Adipose tissue (tissue), 3 donors: ENCODE measurements around the gene OPALIN. TPM values are rescaled to one million over a fixed set of nuclear protein-coding genes. Genes with fewer than 3 reads are reported as not detected.

Experiments used
- H3K27ac ChIP-seq: one replicate; pipeline ENCODE4 v1.5.1; 2013; ENCODE audit warnings: low read depth, low read length
- WGBS, 3 donors: extraction: QIAGEN DNeasy Blood & Tissue Kit; methylation state at CpG; one replicate each; pipeline ENCODE4 v1.1.7; 2013; 5-methylcytosine and 5-hydroxymethylcytosine counted together
- polyA plus RNA-seq, 3 donors: library from polyadenylated mRNA; stranded (reverse); fragments of 200-250 nt; gene quantifications; one replicate each; pipeline ENCODE4 v1.2.3, GENCODE V29; 2013
- donor health status: healthy with polysubstance abuse.
- donor health status: Bipolar disorder and iron deficiency.
- donor health status: healthy.

OPALIN gene, protein sequence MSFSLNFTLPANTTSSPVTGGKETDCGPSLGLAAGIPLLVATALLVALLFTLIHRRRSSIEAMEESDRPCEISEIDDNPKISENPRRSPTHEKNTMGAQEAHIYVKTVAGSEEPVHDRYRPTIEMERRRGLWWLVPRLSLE
- polyA plus RNA-seq = not detected

DNA sequence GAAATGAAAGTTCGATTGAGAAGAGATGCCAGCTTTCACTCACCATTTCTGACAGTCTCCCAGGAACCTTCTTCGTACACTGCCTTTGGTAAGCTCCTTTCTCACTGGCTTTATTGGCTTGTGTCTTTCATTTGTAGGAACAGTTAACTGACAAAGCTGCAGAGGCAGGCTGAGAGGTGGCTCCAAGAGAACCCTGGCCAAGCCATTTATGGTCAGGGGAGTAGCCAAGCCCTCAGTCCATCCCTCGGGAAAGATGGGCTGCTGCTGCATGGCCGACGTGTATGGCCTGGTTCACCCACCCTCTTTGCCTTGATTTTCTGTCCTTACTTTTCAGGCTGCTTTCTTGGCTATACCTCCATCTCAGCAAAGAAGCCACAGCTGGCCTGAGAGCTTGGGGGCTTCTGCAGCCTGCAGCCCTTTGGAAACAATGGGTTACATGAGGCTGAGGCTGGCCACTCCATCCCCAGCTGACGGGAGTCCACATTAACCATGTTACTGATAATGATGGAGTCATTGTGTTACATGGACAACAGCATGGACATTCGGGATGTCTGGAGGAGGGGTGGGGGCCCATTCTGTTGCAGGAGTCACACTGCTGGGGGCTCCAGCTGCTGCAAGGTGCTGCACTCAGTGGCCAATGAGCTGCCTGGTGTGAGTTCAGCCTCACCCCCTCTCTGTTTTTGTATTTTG lies at the start of gene OPALIN:
TSS of gene OPALIN (minus strand) at position 152 of the 690 bp plus-strand sequence. CDS start at position 46, 106 bp downstream.
- H3K27ac ChIP-seq = no peak within 1 kb of the TSS
- WGBS, 3 donors = 74 to 75% (median 74%) methylated on average over 7 of the region's 7 CpGs

DNA sequence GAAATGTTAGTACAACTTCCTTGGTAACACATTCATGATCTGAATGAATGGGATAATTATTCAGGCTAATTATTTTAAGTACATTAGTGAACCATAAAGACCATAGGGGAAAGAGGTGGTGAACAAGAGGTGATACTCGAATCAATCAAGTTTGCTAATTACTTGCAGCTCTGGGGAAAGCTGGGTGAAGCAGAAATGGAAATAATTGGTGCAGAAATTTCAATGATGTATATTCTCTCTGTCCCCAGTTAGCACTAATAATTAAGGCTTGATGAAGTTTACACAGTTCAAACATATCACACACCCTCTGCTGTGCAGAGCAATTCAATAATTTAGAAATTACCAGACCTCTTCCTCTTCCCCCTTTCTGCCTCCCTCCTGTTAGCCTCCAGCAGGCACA lies 49.4 kb upstream of the OPALIN start:
- H3K27ac ChIP-seq = no peak overlapping the region
- 70 to 90% (median 84%) methylated on average over 1 of the region's 1 CpG for WGBS, 3 donors

DNA sequence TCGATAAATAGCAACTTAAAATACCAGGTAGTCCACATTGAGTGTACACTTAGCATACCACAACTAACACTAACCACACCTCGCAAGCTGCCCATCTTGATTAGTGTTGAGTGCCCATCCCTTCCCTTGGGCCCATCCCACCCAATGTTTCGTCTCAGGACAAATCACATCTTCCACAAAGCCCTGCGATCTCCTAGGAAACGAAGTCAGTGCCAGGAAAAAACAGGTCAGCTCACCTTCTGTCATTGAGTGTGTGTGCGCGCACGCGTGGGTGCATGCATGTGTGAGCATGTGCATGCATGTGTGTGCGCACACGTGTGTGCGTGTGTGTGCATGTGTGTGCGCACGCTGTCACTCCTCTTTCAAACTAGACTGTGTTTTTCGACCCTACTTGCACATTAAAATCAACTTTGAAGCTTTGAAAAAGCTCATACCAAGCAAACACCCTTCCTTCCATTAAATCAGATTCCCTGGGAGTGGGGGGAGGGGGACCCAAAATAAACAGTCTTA lies 48.8 kb upstream of the OPALIN start:
- WGBS, 3 donors = 85 to 86% (median 86%) methylated on average over 15 of the region's 15 CpGs
- no peak overlapping the region for H3K27ac ChIP-seq

DNA sequence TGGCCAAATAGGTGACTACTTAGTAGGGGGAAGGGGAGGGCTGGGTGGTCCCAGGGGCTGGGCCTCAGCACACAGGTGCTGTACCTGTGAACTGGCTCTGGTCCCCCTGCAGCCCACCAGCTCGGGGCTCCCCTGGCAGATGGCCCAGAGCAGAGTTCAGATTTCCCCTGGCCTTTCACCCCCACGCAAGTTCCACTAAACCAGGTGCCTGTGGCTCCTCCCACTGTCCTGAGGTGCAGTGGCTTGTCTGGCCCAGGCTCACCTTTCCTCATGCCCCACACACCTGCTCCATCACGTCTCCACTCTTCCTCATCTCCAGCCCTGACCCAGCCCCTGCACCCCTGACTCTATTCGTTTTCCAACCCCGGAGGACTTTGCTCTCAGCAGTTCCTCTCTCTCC lies 47.3 kb upstream of the OPALIN start:
- 83 to 87% (median 84%) methylated on average over 5 of the region's 5 CpGs for WGBS, 3 donors
- H3K27ac ChIP-seq = no peak overlapping the region

DNA sequence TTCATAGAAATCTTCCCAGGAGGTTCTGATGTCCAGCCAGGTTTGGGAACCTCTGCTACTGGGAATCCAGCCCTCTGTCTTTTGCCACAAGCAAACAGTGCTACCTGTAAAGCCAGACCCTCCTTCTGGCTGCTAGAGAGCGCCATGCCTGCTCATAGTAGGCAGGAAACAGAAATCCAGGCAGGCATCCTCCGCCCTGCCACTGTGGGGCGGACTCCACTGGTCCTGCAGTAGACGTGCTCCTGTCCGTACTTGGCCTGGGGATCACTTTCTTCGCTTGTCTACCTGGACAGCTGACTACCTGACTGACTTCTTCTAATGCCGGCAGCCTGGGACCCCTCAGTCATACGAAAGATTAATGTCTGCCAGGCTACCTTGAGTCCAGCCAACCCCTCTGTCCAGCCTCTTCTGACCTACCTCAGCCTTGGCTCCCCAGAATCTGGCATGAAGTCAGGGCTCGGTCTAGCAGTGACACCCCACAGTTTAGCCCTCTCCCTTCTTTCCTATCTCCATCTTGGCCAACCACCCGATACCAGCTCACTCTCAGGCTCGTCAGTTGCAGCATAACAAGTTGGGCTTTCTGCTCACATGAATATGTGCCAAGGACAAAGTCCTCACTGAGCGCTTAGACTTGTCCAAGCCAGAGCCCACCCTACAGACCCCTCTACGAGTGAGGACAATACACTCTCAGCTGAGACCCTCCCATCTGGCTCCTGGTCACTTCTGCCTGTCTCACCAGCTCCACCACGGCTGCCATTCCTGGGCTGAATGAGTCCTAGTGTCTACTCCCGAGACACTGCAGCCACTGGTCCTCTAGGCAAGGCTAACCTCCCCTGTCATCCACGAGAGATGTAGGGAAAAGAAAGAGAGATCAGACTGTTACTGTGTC lies 43.9 kb upstream of the OPALIN start:
- H3K27ac ChIP-seq = no peak overlapping the region
- WGBS, 3 donors = 77 to 87% (median 81%) methylated on average over 16 of the region's 16 CpGs

DNA sequence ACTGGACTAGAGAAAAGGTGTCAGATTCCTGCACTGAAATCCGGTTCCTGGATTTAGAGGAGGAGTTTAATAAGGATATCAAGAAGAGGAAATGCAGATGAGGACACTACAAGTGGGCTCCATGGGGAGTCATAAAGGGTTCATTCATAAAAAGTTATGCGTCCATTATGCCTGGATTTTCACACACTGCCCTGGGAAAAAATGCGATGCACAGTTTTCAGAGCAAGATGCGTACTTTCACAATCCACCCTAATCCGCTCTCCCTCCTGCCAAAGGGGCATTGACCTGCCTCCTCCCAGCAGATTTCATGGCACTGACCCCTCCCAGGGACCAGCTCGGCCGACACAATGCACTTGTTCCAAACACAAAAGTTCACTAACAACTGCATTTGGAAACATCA lies 42.2 kb upstream of the OPALIN start:
- WGBS, 3 donors = 63 to 69% (median 69%) methylated on average over 7 of the region's 7 CpGs

DNA sequence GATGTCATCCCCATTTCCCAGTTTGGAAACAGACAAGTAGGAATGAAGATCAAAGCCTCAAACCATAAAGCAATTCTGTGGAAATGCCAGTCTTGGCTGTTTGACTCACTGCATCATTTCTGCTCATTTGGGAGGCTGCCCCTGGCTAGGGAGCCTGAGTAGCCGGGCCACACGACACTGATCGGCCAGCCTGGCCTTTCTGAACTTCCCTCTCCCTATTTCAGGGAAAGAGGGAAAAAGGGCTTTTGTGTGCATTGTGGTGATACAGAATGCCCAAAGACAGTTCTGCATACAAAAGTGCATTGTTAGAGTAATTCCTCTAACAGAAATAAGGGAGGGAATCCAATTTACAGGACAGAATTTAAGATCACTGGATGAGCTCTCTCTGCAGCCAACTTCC lies 41.7 kb upstream of the OPALIN start:
- WGBS, 3 donors = 77 to 84% (median 78%) methylated on average over 3 of the region's 3 CpGs
- no peak overlapping the region for H3K27ac ChIP-seq

More for the DNA sequence above, 42.2 kb upstream of the OPALIN start:
- H3K27ac ChIP-seq = no peak overlapping the region

DNA sequence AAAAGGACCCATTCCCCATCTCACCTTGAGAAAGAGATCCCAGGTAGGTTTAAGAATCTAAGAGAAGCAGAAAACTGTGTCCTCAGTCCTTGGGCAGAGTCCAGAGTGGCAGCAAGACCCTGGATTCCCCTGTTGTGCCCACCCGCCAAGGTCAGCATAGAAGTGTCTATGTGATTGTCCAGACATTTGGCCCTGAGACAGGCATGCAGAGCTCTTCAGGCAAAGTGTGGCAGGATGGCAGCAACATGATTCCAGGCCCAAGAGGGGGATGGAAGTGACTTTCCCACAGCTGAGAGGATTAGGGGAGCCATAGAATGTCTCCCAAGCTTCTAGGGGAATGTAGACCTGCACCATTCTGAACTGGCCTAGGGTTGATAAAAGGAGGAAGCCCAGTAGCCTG lies 39.1 kb upstream of the OPALIN start:
- H3K27ac ChIP-seq = no peak overlapping the region
- WGBS, 3 donors = 89 to 95% (median 94%) methylated on average over 1 of the region's 1 CpG

DNA sequence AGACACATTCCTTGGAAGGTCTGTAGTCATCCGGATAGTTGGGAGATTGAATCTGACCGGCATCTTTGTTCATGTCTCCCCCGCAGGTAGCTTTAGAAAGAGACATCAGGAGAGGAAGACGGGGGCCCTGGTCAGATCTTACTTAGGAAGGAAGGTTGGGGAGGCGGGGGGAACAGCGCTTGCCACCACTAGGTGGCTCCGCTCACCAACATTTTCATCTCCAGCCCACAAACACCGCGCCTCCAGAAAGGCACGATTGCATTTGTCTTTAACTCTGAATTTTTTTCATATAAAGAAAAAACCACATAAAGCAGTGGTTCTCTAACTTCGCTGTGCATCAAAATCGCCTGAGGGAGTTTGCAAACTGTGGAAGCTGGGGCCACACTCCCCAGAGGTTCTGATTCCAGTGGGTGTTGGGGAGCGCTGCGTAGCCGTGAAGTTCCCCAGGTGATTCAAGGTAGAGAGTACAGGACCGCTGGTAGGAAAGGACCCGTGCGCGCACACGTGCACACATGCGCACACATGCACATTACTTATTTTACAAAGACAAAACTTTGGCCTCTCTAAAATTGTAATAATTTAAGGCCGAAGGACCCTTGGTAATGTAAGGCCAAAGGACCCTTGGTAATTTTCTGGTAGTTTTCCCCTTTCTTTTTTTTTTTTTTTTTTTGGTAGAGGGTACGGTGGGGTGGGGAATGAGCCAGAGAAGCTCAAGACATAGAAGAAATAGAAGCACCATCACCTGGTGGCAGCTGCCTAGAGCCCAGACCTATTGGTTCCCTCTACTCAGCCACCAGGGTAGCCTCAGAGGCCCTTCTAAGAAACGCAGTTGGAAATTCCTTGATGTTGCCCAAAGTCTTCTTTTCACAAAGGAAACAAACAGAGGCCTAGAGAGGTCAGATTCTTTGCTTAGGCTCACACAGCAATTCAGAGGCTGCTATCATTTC lies 37.4 kb upstream of the OPALIN start:
- H3K27ac ChIP-seq = no peak overlapping the region
- WGBS, 3 donors = 17 to 28% (median 27%) methylated on average over 24 of the region's 24 CpGs

DNA sequence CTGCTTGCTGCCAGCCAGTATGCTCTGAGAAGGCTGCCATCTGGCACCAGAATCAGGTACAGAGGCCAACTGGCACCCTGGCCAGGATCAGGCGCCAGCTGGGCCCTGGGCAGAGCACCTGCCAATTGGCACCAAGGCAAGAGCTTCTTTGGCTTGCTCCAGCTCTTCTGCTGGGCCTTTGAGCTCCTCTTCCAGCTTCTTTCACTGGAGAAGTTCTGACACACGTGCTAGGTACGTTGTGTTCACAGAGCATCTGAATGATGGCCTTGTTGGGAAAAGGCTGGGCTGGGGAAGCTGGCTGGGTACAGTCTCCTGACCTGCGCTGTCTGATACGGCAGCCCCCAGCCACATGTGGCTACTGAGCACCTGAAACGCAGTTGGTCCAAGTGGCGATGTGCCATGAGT lies 31.7 kb upstream of the OPALIN start:
- no peak overlapping the region for H3K27ac ChIP-seq
- WGBS, 3 donors = 38 to 79% (median 74%) methylated on average over 7 of the region's 7 CpGs

DNA sequence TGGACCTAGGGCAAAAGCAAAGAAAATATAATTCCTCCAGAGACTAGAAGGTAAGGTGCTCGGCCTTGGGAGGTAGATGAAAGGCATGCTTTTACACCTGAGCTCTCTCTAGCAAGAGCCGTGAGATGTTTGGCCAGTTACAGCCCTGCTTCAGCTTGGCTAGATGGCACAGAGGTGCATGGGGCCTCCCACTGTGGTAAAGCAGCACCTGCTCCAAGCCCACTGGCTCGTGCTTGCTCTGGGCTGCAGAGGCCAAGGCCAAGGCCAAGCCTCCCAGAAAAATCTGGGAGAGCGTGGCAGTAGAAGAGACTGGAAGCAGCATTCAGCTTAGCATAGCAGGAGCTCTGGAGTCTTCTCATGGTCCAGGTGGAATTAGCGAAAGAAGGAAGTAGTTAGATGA lies 31.0 kb upstream of the OPALIN start:
- H3K27ac ChIP-seq = no peak overlapping the region
- 40 to 80% (median 76%) methylated on average over 5 of the region's 5 CpGs for WGBS, 3 donors

DNA sequence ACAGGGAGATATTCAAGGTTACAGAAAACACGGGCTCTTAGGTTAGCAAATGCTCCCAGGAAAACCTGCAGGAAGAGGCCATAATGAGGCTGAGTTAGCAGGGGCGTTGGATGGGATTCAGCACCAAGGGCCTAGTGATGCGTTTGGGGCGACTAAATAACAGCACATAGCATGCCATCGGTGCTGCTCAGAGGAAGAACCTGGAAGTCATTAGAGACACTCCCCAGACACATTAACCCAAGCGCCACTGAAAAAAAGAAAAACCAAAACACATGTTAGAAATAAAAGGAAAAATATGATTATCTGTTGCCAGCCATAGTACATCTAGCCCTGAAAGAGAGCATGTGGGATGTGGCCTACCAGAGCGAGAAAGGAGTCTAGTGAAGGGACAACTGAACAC lies 28.8 kb upstream of the OPALIN start:
- 64 to 88% (median 75%) methylated on average over 7 of the region's 7 CpGs for WGBS, 3 donors
- H3K27ac ChIP-seq = no peak overlapping the region

DNA sequence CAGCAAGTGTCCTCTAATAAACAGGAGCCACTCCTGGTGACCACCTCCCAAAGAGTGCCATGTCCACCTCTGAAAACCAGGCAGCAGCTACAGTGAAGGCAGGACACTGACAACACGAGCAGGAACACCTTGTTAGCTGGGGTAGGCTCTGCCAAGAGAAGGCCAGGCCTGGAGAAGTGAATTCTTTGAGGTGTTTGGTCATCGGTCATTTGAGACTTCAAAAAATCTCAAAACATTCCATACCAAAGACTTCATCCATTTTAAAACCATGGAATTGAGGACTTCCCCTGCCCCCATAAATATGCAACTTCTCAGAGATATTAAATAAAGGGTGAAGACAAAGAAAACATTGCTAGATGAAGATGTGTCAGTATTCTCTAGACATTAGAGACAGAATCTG lies 28.4 kb upstream of the OPALIN start:
- 76 to 83% (median 77%) methylated on average over 2 of the region's 2 CpGs for WGBS, 3 donors
- no peak overlapping the region for H3K27ac ChIP-seq

DNA sequence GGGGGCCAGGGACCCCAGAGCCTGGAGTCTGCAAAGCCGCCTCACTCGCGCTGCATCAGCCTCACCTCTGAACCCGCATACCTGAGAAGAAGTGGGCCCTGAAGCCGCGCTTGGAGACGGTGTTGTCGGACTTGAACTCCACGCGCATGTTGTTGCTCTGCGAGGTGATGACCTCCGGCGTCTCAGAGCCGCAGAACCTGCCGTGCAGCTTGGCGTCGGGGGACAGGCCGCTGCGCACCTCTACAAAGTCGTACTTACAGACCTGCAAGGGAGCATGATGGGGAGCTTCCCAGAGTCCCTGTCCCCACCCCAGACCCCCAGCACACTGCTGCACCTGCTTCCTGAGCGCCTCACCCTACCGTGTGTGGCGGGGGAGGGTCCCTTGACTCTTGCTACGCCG lies 25.7 kb upstream of the OPALIN start:
- WGBS, 3 donors = 69 to 79% (median 71%) methylated on average over 25 of the region's 25 CpGs
- no peak overlapping the region for H3K27ac ChIP-seq

DNA sequence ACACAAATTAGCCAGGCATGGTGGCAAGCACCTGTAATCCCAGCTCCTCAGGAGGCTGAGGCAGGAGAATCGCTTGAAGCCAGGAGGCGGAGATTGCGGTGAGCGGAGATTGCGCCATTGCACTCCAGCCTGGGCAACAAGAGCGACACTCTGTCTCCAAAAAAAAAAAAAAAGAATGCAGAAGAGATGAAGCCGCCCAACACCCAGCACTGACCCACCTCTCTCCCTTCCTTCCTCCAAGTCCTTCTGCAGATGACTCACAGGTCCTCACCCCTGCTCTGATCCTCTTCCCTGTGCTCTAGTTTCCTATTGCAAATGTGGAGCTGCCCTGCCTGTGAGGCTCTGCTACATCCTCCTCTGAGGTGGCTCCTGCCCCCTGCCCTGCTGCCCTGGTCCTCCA lies 22.0 kb upstream of the OPALIN start:
- H3K27ac ChIP-seq = no peak overlapping the region
- WGBS, 3 donors = 55 to 97% (median 62%) methylated on average over 5 to 7 of the region's 7 CpGs

DNA sequence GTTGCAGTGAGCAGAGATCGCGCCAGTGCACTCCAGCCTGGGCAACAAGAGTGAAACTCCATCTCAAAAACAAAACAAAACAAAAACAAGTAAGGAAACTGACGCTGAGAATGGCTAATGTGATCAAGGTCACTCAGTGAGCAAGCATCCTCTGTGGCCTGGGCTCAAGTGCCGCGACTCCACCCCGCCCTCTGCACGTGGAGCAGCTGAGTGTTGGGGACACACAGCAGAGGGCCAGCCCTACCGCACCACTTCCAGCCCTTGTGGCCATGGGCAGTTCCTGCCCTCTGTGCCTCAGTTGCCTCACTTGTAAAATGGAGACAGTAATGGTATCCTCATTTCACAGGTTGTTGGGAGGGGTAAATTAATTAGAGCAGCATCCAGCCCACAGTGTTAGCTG lies 21.0 kb upstream of the OPALIN start:
- 74 to 83% (median 77%) methylated on average over 8 of the region's 8 CpGs for WGBS, 3 donors
- H3K27ac ChIP-seq = no peak overlapping the region

DNA sequence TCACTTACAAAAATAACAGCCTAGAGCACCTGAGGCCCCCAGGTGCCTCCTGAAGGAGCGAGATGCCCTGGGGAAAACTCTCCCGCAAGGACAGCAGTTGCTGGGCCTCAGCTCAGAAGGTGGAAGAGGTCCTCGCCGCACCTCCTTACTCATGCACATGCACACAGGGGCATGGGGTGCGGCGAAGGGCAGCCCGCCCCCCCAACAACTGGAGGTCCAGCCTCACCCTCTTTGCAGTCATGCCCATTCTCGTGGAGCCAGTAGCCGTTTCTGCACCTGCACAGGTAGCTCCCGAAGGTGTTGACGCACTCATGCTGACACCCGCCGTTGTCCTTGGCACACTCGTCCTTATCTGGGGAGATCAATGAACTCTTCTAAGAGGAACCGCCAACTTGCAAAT lies 19.9 kb upstream of the OPALIN start:
- H3K27ac ChIP-seq = no peak overlapping the region
- WGBS, 3 donors = 67 to 93% (median 87%) methylated on average over 14 to 15 of the region's 15 CpGs

DNA sequence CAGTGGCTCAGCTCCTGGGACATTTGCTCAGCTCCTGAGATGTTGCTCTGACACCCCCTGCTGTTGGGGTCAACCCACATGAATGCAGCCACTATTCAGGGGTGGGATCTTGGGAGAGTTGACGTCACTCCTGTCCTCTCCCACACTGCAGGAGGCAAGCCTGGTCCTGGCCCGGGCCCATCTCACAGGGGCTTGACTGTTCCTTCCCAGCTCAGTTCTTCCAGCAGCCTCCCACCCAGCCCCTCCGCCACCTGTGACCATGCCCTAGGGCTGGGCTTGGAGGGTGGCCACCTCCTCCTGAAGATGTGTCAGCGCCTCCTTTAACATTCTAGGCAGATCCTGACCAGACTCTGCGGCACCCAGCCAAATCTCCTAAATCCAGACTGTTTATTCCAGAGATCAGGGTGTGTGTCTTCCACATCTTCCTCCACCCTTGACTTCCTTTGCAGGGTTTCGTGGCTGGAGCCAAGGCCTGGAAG lies 19.1 kb upstream of the OPALIN start:
- H3K27ac ChIP-seq = no peak overlapping the region
- 43 to 73% (median 44%) methylated on average over 6 of the region's 6 CpGs for WGBS, 3 donors
